GM18498 (cell line): ENCODE data around the gene PLXND1.

ENCODE experiments used
- ATAC-seq: cut with Tn5 transposase; IDR thresholded peaks from one replicate; pipeline ENCODE4 v1.9.1; 2021; ENCODE audit warnings: mild to moderate bottlenecking, moderate library complexity; ENCODE audit not compliant: unreplicated experiment

The PLXND1 gene

DNA sequence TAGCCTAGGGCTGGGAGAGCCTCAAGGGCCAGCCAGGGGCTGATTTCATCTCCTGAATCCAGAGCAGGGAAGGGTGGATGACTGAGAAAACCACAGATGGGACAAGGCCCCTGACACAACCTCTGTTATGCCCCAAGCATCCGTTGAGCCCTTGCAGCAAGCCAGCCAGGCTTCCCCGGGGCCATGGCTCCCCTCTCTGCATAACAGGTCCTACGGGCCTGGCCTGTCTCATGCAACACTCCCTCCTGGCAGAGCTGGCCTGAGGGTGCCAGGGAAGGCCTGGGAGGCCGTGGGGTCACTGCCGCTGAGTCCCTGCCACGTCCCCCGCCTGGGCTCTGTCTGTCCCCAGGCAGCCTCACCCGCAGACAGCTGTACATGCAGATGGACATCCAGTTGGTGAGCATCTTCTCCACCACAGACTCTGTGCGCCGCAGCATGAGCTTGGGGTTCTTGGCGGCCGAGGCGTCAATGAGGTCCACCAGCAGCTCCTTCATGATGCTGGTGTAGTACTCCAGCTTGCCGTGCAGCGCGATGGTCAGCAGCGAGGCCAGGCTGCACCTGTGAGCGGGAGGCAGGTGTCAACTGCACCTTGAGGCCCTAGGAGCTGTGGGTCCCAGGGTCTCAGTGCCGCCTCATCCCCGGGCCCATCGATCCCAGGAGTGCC is 41.4 kb downstream of the PLXND1 start:
- ATAC-seq = no peak

DNA sequence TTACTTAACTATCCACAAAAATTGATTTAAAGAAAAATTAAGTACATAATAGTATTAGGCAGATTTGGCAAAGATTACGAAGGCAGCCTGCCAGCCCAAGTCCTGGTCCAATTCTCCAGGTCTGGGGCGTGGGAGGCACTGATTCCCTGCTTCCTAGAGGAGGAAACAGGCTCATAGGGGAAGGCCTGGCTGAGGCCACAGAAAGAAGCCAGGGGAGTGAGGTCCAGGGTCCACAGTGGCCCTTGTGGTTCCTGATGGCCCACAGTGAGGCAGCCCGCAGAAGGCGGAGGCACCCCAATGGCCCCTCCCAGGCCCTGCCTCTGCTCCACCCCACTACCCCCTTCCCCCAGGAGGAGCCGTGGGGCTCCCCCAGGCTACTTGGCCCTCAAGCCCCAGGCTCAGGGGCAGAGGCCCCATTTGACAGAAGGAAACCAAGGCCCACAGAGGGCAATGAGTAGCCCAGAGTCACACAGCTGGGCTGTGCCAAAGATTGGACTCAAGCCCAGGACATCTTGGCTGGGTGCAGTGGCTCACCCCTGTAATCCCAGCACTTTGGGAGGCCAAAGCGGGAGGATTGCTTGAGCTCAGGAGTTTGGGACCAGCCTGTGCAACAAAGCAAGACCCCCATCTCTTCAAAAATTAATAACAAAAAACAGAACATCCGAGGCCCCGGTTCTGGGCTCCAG is 42.5 kb downstream of the PLXND1 start:
- ATAC-seq = no peak

DNA sequence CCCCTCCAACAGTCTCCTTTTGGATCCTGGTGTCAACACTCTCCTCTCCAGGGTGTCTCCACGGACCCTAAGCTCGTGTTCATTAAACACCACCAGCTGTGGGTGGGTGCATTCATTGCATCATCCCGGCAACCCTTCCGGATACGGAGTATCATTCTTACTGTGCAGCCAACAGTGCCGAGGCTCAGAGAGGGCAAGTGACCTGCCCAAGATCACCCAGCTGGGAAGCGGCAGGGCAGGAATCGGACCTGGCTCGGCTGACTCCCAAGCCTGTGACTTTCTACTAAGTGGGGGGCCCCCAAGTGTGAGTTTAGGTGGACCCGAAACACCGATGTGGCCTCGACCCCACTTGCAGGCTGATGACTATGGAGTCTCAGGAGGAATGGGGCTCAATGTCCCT is 43.1 kb downstream of the PLXND1 start:
- ATAC-seq = no peak

DNA sequence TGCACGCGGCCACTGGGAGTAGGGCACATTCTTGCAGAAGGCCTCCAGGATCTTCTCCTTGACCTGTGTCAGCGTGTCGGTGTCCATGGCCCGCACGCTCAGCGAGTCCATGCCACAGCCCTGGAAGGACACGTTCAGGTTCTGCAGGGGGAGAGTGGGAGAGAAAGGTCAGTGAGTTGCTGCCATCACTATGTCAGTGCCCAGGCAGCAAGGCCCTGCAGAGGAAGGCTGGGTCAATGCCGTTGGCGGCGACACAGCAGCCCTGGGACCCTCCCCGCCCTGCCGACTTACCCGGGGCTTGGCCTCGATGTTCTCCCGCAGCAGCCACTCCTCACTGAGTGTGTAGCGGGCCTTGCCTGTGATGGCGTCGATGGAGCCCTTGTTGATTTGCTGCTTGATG is 43.7 kb downstream of the PLXND1 start:
- ATAC-seq = no peak

DNA sequence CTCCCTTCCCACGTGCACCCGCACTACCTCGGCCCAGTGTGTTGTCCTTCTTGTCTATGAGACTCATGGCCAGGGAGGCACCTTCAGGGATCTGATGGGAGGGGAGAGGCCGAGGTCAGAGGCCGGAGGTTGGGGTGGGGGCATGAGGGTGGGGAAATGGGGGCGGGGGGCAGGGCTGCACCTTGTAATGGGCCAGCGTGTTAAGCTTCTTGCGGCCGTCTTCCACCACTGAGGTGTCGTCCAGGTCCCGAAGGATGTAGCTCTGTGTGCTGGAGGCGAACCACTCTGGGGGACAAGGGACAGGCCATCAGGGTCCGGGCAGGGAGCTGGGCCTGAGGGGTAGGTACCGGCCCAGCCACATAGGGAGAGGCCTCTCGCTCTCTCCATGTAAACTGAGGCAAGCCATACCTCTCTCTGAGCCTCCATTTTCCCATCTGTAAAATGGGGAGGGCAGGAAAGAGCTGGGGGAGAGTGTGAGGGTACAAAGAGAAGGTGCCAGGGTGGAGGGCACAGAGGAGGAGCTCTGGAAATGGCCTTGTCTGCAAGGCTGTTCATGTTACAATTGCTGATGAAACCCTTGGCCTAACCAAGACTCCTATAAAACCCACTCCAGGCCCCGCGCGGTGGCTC is 44.7 kb downstream of the PLXND1 start:
- ATAC-seq = no peak

DNA sequence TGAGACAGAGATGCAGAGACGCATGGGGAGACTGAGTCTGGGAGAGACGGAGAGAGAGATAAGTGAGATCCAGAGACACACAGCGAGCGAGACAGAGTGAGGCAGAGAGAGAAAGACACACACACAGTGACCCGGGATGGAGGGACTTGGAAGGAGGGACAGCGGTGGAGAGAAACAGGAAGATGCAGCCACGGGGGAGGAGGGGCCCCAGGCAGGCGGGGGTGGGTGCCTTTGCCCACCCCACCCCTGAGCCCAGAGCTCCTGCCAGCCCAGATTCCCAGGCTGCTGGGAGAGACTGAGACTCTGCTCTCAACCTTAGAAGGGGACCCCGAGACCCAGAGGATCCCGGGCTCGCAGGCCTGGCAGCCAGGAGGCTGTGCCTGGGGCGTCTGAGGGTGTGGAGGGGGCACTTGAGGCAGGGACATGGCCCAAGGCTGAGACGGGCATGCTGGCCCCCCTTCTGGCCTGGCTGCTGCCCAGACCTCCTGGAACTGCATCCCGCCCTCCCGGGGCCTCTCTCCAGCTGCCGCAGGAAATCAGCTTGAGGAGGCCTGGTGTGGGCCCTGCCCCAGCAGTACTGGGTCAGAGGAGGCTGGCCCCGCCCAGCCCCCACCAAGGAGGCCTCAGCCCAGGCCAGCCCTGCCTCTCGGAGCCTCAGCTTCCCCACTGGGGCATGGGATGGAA is 45.4 kb downstream of the PLXND1 start:
- ATAC-seq = no peak

DNA sequence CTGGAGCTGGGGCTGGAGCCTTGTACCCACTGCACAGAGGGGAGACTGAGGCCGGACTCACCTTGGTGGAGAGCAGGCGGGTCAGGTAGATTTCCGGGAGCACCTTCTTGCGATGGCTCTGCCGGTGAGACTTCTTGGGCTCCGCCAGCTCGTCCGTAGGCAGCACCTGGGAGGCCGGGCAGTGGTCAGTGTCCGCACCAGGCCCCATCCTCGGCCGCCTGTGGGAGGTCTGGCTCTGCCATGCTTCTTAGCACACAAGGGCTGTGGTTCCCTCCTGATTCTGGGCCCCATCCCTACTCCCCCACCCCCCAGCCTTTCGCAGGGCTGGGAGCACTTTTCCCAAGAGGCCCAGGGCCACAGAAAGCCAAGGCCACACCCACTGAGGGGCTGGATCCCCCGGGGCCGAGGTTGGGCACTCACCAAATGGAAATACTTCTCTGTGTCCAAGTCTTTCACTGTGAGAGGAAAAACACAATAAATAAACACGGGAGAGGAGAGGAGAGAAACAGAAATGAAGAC is 46.1 kb downstream of the PLXND1 start:
- ATAC-seq = no peak

DNA sequence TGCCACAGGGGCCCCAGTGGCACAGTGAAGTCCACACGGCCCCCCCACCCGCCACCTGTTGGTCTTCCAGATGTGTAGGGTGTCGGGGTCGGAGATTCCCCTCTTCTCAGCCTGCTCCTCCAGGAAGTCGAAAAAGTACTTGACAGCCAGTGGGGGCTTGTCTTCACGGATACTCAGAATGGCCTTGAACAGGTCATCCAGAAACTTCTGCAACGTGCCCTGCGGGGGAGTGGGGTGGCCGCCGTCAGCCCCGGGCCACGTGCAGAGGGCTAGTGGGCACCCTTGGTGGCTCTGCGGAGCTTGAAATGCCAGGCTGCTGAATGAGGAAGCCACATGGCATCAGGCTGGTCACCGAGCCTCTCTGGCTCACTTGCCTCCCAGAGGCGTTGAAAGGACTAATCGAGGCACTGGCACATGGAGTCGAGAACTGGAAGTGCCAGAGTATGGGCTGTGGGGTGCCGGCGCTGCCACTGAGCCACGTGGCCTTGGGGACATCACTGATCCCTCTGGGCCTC is 46.9 kb downstream of the PLXND1 start:
- no peak for ATAC-seq

DNA sequence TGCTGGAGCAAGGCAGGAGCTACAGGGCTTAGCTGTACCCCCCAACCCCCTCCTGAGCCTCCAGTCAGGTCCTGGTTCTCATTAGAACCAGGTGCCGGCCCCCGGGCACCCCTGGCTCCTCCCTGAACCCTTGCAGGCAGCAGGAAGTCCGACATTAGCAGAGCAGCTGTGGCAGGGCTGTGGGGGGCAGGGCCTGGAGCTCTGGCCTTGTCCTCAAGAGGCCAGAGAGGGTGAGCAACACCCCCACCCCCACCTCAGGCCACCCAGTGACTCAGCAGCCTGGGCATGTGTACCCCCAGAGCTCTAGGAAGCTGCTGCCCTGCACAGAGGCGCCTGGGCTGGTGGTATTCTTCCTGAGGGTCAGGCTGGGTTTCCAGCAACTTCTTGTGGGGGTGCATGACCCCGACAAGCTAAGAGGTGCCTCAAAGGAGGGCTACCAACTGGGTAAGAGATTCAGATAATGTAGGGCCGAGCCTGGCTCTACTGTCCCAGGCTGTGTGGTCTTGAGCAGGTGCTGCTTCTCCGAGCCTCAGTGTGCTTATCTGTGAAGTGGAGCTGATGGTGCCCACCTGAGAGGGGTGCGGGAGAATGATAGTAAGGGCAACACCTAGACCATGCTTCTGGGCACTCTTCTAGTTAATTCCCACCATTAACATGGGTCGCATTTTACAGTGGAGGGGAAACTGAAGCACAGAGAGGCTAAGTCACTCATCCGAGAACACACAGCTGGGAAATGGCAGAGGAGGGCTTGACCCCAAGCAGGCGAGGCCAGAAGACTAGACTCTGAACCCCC is 47.5 kb downstream of the PLXND1 start:
- ATAC-seq = no peak

DNA sequence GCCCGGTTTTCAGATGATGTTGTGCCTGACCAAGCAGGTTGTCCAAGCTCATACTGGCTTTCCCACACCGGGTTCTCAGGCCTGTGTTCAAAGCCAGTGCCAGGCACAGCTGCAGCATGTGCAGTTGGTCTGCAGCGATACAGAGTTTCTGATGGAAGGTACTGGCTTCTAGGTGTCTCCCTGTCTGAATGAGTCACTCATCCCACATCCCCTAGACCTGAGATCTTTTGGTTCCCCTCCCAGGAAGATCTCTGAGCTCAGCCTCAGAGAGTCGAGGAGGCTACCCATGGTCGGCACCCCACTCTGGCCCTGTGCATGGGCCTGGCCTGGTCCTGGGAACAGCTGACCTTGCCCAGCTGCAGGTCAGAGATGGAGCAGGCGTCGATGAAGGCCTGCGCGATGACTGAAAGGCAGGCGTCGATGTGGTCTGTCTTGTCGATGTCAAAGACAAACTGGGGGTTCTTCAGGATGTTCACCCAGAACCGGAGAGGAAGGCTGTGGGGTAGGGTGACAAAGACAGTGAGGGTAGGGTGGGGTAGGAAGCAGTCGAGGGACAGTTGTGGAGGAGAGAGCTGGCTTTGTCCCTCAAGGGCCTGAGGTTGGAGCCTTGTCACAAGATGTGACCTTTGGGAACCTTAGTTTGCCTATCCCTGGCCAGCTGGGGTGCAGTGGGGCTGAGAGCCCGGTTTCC is 48.2 kb downstream of the PLXND1 start:
- ATAC-seq = no peak

DNA sequence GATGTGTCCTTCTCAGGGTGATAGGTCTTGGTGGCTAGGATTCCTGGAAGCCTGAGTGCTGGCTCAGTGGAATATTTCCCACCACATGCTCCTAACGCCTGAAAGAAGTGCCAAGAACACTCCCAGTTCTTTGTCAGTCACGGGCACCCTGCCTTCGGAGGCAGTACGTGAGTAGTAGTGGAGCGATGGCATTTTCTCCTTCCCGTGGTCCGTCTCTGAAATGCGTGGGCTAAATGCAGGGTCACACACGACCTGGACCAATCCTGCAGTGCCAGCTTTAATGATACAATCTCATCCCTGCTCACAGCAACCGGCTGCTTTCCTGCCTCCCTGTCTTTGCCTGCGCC is 49.0 kb downstream of the PLXND1 start:
- no peak for ATAC-seq

DNA sequence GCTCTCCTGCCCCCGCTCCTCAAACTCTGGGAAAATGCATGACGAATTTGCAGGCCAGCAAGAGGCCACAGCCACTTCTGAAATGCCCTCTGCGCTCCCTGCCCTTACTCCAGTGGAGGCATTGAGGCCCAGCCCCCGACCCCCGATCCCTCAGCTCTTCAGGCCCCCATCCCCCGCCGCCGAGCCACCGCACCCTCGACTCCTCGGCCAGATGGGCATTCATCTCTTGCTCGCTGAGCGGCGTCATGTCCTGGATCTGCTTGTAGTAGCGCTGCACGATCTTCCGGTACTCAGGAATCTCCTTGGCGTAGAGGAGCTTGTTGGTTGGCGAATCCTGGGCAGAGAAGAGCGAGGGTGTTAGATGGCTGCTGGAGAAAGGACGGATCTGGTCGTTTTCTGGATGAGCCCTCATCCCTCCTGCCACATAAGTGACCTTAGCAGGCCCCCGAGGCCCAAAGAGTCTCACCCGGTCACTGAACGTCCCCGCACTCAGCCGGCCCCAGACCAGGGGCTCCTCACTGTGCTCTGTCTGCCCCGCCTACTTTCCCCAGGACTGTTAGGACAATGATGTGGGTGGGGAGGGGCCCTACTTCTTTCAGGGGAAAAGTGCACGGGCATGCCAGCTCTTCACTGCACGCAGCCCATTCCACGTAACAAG is 49.5 kb downstream of the PLXND1 start:
- no peak for ATAC-seq

DNA sequence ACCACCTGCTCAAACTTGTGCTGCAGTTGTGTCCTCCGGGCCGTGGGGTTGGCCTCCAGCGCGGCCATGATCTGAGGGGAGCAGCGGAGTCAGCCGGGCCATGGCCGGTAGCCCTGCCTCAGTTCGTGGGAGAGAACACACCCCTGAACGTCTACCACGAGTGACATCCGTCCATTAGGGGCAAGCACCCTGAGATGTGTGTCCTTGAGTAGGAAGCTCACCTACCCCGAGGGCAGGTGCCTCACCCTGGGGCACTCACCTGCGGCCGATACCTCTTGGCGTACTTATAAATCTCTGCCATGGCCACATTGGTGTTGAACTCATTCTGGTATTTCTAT is 50.1 kb downstream of the PLXND1 start:
- ATAC-seq = no peak

DNA sequence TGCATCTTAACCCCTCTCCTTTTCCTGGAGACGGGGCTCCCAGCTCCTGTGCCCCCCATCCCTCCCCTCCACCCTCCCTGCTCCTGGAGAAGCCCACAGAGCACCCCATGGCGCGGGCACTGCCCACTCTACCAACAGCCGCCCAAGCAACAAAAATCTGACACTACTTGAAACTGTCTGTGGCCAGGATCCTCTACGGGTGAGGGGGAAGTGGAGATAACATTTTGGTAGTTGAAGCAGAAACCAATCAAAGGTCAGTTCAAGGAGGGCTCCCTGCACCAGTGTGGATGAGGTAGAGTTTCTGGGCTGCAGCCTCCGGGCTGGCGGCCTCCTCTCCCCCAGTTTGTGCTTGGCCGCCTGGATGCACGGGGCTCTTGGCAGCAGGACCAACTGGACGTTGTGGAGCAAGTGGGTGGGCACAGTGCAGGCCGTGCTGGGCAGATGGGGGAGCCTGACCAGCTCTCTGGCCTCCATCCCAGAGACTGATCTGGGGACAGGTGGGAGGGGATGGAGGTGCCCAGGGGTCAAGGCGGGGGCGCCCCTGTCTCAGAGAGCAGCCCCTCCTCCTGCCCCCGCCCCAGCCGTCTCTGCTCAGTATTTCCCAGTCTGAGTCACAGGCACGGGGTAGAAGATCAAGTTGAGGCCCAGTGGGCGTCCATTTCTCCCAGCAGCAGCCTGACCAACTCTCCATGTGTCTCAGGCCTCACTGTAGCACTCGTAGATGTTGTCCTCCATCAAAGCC is 50.7 kb downstream of the PLXND1 start:
- ATAC-seq = no peak

DNA sequence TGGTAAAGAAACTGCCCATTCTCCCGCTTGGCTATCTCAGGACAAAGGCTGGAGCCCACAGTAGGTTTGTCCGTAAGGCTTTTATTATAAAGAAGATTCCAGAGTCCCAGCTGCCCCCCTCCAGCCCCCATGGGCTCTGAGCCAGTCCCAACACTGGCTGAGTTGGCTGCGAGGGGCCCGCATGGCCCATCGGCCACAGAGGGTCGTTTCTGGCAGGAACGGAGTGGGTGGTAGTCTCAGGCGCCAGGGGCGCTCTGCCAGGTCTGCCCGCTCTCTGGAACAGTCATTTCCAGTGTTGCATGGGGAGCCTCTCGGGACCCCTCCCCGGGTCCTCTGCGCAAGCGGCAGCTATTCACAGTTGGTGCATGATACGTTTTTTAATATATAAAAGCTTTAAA is 51.3 kb downstream of the PLXND1 start:
- ATAC-seq = no peak

DNA sequence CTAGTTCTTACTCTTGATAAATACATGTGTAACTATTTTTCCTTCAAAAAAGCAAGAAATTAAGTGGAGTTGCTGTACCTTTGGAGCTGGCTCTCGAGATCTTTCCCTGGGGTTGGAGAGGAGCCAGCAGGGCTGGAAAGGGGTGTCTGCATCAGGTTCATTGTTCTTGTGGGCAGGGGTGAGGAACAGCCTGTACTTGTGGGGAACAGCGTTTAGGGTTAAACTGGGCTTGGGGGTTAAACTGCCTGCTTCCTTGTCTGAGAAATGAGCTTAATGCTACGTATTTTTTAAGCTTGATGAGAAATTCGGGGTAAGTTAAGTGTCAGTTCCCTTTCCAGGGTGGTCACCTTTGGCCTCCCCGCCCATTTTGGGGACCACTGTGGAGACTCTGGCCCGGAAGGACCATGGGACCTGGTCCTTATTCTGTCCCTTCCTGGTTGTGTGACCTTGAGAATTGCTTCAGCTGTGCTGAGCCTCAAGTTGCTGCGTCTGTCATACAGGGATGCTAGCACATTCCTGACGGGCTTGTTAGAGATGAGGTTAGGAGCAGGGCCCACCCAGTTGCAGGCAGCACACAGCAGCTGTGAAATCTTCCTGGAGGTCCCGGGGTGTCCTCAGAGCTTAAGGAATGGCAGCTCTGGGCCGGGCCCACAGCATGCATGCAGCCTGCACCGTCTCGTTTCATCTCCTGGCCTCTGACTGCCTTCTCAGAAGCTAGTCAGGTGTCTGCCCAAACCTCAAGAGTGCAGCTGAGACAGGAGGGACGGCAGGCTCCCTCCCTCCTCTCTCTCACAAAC is 51.9 kb downstream of the PLXND1 start:
- no peak for ATAC-seq

DNA sequence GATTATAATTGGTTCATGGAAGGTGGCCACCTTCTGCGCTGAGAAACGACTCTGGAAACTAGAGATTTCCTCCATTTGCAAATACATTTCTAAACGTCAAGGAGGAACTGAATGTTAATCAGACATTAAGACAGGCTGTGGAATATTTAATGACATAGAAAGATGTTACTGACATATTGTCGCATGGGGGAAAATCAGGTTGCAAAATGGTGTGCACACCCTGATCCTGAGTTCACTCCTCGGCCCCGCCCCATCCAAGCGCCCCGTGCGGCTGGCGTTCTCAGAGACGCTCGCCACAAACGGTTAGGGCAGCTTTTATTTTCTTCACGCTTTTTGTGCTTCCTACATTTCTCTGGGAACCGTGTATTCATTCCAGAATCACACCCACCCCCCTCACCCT is 52.8 kb downstream of the PLXND1 start:
- no peak for ATAC-seq

DNA sequence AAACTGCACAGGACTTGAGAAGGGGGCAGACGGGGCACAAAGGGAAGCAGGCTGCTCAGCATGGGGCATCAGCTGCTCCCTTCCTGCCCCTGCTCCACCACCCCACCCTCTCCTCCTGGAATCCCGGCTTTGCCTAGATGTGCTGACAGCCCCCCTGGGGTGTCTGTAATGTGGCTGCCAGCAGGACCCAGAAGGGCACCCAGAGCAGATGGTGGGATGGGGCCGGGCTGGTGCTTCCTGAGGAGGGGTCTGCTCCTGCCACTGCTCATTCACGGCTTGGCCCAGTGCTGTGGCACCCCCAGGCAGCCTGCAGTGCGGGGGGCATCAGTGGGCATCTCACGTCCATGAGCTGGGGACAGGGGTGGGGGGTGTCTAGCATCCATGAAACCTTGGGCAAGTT is 53.3 kb downstream of the PLXND1 start:
- ATAC-seq = no peak
